LHCN-M2 (cell line): ENCODE results near the gene PRR15. TPM values are rescaled to one million over a fixed set of nuclear protein-coding genes. Genes with fewer than 3 reads are reported as not detected.

ENCODE experiments used
- DNase-seq: peaks from one replicate; pipeline ENCODE4 v3.0.0-alpha.2; 2012; ENCODE audit warnings: low read depth
- total RNA-seq: library from RNA; depleted of rRNA; stranded (reverse); fragments of >200 nt; gene quantifications from 2 replicates; pipeline ENCODE4 v1.2.3, GENCODE V29; 2014; rRNA removed

The PRR15 gene
- total RNA-seq, 1 experiment from 2014 or later, result not detected

GRCh38 chr7:29609162-29610037 is 45.8 kb downstream of the PRR15 start:
- DNase-seq, result peak; percentile 49

- DNase-seq, result no peak
These were observed 46.5 kb downstream of the PRR15 start for GRCh38 chr7:29610086-29610485.

GRCh38 chr7:29611941-29612544 is 48.4 kb downstream of the PRR15 start:
- no peak for DNase-seq

- peak; percentile 31 for DNase-seq
These were observed 49.0 kb downstream of the PRR15 start for GRCh38 chr7:29612596-29612995.

- no peak for DNase-seq
These were observed 49.5 kb downstream of the PRR15 start for GRCh38 chr7:29613100-29613499.

GRCh38 chr7:29614229-29614628 is 50.6 kb downstream of the PRR15 start:
- no peak for DNase-seq

Other genes with a start within 250 kb of the PRR15 start
- not detected in 2 replicates for gene WIPF3, start 242.7 kb downstream of the PRR15 start, total RNA-seq